ENCODE results near the gene PM20D1.

Gene PM20D1

DNA sequence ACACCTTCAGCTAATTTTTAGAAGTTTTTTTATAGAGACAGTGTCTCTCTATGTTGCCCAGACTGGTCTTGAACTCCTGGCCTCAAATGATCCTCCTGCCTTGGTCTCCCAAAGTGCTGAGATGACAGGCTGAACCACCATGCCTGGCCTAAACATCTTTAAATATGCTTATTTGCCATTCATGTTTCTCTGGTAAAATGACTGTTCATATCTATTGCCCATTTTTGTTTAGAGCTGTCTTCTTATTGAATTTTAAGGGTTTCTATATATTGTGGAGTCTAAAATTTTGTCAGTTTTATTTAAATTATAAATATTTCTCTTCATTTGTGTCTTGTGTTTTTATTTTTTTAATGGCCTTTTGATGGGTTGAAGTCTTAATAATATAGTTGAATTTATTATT lies 3.0 kb upstream of the PM20D1 start:
- DNase-seq (ENCODE audit: low read depth): no peak
- TF ChIP-seq, protein P1, sequence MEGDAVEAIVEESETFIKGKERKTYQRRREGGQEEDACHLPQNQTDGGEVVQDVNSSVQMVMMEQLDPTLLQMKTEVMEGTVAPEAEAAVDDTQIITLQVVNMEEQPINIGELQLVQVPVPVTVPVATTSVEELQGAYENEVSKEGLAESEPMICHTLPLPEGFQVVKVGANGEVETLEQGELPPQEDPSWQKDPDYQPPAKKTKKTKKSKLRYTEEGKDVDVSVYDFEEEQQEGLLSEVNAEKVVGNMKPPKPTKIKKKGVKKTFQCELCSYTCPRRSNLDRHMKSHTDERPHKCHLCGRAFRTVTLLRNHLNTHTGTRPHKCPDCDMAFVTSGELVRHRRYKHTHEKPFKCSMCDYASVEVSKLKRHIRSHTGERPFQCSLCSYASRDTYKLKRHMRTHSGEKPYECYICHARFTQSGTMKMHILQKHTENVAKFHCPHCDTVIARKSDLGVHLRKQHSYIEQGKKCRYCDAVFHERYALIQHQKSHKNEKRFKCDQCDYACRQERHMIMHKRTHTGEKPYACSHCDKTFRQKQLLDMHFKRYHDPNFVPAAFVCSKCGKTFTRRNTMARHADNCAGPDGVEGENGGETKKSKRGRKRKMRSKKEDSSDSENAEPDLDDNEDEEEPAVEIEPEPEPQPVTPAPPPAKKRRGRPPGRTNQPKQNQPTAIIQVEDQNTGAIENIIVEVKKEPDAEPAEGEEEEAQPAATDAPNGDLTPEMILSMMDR (IDR thresholded peaks at IDR 0.05; ENCODE audit: control insufficient read depth, insufficient read depth, low read depth, low read length, missing control alignments): no peak
- H3K4me3 ChIP-seq (ENCODE audit: control insufficient read depth, low read depth, low read length): no peak overlapping the region

DNA sequence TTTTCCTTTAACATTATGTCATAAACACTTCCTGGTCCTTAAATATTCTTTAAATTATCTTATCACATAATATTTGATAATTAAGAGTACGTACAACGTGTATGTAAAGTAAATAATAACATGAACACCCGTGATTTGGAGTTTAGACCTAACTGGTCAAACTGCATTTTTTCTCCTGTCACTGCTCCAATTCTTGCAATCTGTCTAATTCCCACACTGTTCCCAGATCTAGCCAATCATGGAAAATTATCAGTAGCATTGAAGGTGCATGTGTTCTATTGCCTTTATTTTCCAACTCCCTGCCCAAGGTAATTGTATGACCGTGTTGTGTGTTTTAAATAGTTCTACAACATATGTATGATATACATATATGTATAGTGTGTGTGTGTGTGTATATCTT lies 2.1 kb upstream of the PM20D1 start:
- TF ChIP-seq, protein P1 (IDR thresholded peaks at IDR 0.05; ENCODE audit: control insufficient read depth, insufficient read depth, low read depth, low read length, missing control alignments): no peak
- no peak for DNase-seq (ENCODE audit: low read depth)

DNA sequence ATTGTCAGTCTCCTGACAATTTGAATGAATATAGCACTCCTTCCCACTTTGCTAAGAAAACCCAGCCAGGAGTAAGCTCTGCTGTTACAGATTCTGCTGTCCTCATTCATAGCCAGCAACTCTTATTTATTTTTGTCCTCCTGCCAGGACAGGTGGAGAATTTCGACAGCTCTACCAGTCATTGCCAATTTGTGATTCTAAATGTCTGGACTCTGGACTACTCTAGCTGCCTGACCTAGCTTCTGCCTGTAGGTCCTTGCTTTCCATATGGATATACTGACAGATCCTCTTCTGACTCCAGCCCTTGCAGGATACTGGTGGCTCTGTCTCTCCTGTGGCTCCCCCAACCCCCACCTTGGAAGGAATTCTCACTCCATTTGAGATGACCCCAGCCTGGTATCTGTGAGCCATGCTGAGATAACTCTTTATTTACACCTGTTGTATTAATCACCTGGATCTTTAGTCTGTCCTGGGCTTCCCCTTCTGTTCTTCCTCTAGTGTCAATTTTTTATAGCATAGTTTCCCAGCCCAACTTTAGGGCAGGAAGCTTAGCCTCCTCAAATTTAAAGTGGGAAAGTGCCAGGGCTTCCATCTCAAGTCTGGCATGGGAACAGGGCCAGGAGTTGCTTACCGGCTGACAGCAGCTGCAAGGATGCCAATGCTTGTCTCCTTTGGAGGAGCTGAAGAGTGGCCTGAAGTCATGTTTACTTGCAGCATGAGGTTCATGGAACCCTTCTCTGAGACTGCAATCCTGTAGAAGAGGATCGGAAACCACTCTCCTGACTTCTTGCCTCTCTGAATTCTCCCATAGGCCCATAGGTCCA lies 6.7 kb downstream of the PM20D1 start:
- TF ChIP-seq, protein P1 (IDR thresholded peaks at IDR 0.05; ENCODE audit: control insufficient read depth, insufficient read depth, low read depth, low read length, missing control alignments): no peak
- DNase-seq (ENCODE audit: low read depth): no peak
- H3K4me3 ChIP-seq (ENCODE audit: control insufficient read depth, low read depth, low read length): no peak overlapping the region

More for the DNA sequence above, 2.1 kb upstream of the PM20D1 start:
- no peak overlapping the region for H3K4me3 ChIP-seq (ENCODE audit: control insufficient read depth, low read depth, low read length)

DNA sequence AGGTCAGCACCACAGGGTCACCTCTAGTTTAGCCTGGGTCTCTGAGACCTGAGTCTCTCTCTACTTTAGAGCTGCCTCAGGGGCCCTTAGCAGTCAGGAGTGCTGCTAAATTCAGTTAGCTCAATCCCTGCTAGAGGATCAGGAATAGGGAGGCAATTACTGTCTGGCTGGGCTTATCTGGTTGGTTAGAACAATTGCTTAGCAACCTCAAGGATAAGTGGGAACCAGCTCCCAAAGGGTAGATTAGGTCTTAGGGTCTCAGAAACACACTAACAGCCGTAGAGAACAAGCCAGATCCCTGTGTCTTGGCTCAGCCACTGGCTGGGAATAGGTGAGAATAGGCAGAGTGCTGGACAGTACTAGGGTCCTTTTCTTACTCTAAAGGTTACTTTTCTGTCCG lies 7.7 kb downstream of the PM20D1 start:
- no peak for DNase-seq (ENCODE audit: low read depth)
- H3K4me3 ChIP-seq (ENCODE audit: control insufficient read depth, low read depth, low read length): no peak overlapping the region
- TF ChIP-seq, protein P1 (IDR thresholded peaks at IDR 0.05; ENCODE audit: control insufficient read depth, insufficient read depth, low read depth, low read length, missing control alignments): no peak

DNA sequence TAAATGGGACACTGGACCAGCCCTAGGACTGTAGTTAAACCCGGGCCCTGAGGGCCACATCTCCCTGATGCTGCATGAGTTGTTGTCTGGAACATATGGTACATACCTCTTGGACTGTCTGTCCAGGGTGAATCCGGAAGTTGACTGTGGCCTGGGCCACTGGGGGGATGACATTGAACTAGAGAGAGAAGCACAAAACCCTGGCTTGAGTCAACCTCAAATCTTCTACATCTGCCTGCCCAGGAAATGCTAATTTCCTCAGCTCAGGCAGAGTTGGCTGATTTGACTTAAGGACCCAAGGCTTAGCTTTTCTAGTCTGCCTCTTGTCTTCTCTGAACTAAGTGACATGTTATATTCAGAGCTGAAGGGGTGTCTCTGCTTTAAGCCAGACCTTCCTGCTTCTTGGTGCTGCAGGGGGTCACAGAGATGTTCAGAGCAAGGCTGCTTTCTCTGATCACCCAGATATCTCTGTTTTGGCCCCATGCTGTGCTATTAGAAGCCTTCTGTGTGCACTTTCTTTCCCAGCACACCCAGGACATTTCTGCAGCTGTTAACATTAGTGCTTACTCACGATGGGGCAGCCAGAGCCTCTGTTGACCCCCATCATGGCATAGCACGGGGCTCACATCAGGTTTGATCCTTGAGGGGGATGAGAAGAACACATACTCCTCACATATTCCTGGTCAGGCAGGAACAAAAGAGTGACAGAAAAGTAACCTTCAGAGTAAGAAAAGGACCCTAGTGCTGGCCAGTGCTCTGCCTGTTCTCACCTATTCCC lies 9.6 kb downstream of the PM20D1 start:
- no peak overlapping the region for H3K4me3 ChIP-seq (ENCODE audit: control insufficient read depth, low read depth, low read length)
- DNase-seq (ENCODE audit: low read depth): no peak
- TF ChIP-seq, protein P1 (IDR thresholded peaks at IDR 0.05; ENCODE audit: control insufficient read depth, insufficient read depth, low read depth, low read length, missing control alignments): no peak

DNA sequence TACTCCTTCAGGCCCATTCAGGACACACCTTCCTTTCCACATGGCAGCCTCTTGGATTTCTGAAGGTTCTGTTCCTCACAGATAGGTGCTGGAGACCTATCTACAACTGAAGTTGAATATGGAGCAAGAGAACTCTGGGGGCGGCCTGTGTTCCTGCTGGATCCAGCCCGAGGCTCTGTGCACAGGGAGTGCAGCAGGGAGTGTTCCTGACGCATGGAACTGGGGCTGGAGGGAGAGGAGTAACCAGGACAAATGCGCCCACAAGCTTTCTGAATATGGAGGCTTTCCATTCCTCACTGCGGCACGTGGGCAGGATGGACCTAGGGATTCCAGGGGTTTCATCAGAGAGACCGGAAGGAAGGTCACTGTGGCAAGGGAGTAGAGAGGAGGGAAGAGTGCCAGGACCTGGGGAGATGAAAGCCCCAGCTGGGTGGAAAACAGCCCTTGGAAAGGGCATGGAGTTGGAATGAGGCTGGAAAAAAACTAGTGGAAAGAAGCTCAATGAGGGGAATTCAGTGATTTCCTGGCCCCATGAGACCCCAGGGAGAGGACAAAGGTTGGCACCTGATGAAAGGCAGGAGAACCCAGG lies 12.5 kb downstream of the PM20D1 start:
- no peak overlapping the region for H3K4me3 ChIP-seq (ENCODE audit: control insufficient read depth, low read depth, low read length)
- TF ChIP-seq, protein P1 (IDR thresholded peaks at IDR 0.05; ENCODE audit: control insufficient read depth, insufficient read depth, low read depth, low read length, missing control alignments): no peak
- no peak for DNase-seq (ENCODE audit: low read depth)
